Lung (tissue), 12 donors: ENCODE data around the gene CPT1A. TPM values are rescaled to one million over a fixed set of nuclear protein-coding genes. Genes with fewer than 3 reads are reported as not detected.

Experiments used
- ATAC-seq: fragments of 200-7000 bp; cut with Tn5 transposase; one replicate; pipeline ENCODE4 v1.9.1; 2020; ENCODE audit warnings: moderate number of reproducible peaks; ENCODE audit not compliant: insufficient read depth, low FRiP score
- DNase-seq, 3 donors: peaks; one replicate each; pipeline ENCODE4 v3.0.0-alpha.2; 2013 to 2017
- H3K27ac ChIP-seq, 2 donors: one replicate each; pipeline ENCODE4 v1.5.1; 2013; ENCODE audit warnings: mild to moderate bottlenecking in 2 of 2, moderate library complexity in 2 of 2, control low read depth in 1 of 2, inconsistent platforms in 1 of 2, low read depth in 1 of 2, low read length in 1 of 2
- H3K27me3 ChIP-seq, 3 donors: one replicate each; pipeline ENCODE4 v1.5.1; 2013; ENCODE audit warnings: low read length in 2 of 3; ENCODE audit not compliant: control insufficient read depth in 3 of 3, insufficient read depth in 3 of 3
- H3K36me3 ChIP-seq, 4 donors: one replicate each; pipeline ENCODE4 v1.5.1; 2013; ENCODE audit warnings: low read length in 4 of 4, mild to moderate bottlenecking in 1 of 4, moderate library complexity in 1 of 4; ENCODE audit not compliant: control insufficient read depth in 4 of 4, insufficient read depth in 4 of 4
- H3K4me1 ChIP-seq, 5 donors: one replicate each; pipeline ENCODE4 v1.5.1; 2013; ENCODE audit warnings: low read length in 5 of 5, mild to moderate bottlenecking in 2 of 5, moderate library complexity in 1 of 5; ENCODE audit not compliant: control insufficient read depth in 5 of 5, insufficient read depth in 5 of 5
- H3K4me3 ChIP-seq: one replicate; pipeline ENCODE4 v1.5.1; 2013; ENCODE audit warnings: mild to moderate bottlenecking, control low read depth, moderate library complexity
- H3K9ac ChIP-seq, 2 donors: one replicate each; pipeline ENCODE4 v1.5.1; 2013; ENCODE audit warnings: low read length in 2 of 2, control low read depth in 1 of 2; ENCODE audit not compliant: insufficient read depth in 1 of 2
- H3K9me3 ChIP-seq, 4 donors: one replicate each; pipeline ENCODE4 v1.5.1; 2013; ENCODE audit warnings: low read length in 3 of 4, mild to moderate bottlenecking in 1 of 4, moderate library complexity in 1 of 4; ENCODE audit not compliant: control insufficient read depth in 4 of 4, insufficient read depth in 3 of 4
- CTCF ChIP-seq: IDR thresholded peaks from 2 replicates; pipeline ENCODE4 v1.5.1; 2012; ENCODE audit warnings: mild to moderate bottlenecking; ENCODE audit errors: control extremely low read depth, extremely low read depth
- WGBS, 2 donors: extraction: QIAGEN DNeasy Blood & Tissue Kit; methylation state at CpG; one replicate each; pipeline ENCODE4 v1.1.7; 2013; 5-methylcytosine and 5-hydroxymethylcytosine counted together
- polyA plus RNA-seq, 2 donors: library from polyadenylated mRNA; stranded (reverse); fragments of 200-250 nt; gene quantifications; one replicate each; pipeline ENCODE4 v1.2.1, GENCODE V29; 2013
- total RNA-seq, 2 donors: library from RNA; depleted of rRNA in 1 of 2; stranded (reverse); fragments of >200 nt in 1 of 2; gene quantifications; one replicate each; pipeline ENCODE4 v1.2.1, GENCODE V29; 2014 to 2021
- donor health status: control.
- donor health status: control.
- donor health status: Bipolar disorder and iron deficiency.
- donor health status: healthy.
- donor health status: DM: yes; HTN: yes; CAD: no.

Gene CPT1A
- total and polyA plus RNA-seq, 4 donors = 17.0 to 51.7 (median 18.4) TPM

GRCh38 chr11:68837583-68838571 is 3.8 kb downstream of the CPT1A start:
- no peak for ATAC-seq
- Histone ChIP-seq H3K9me3 (no peaks in the 10 kb centered on the region), H3K9ac (peak overlapping the region in 1 of 2 donors; percentile 46), H3K4me3 (no peak overlapping the region), H3K4me1 (peaks cover 9 to 40% (median 22%) of the 10 kb centered on the region in 5 donors), H3K36me3 (peaks cover 0 to 3% (median 0%) of the 10 kb centered on the region in 4 donors), H3K27ac (peak overlapping the region in 1 of 2 donors; percentile 76), H3K27me3 (peaks cover 0 to 4% (median 0%) of the 10 kb centered on the region in 3 donors)
- no peak for TF ChIP-seq CTCF
- 56 to 61% methylated on average over 17 of the region's 17 CpGs for WGBS, 2 donors
- no peak for DNase-seq

GRCh38 chr11:68835749-68836148 is 6.0 kb downstream of the CPT1A start:
- TF ChIP-seq CTCF = no peak
- ATAC-seq (no peak), DNase-seq (no peak)
- H3K9ac ChIP-seq = no peak overlapping the region
- peaks cover 0 to 4% (median 0%) of the 10 kb centered on the region in 4 donors for H3K36me3 ChIP-seq
- 88 to 91% methylated on average over 4 of the region's 4 CpGs for WGBS, 2 donors
- no peak overlapping the region for H3K4me3 ChIP-seq
- no peak overlapping the region for H3K27ac ChIP-seq
- peaks cover 13 to 38% (median 21%) of the 10 kb centered on the region in 5 donors for H3K4me1 ChIP-seq
- H3K27me3 ChIP-seq = no peaks in the 10 kb centered on the region
- H3K9me3 ChIP-seq = no peaks in the 10 kb centered on the region

GRCh38 chr11:68835328-68835727 is 6.4 kb downstream of the CPT1A start:
- H3K4me1 ChIP-seq = peaks cover 13 to 35% (median 21%) of the 10 kb centered on the region in 5 donors
- no peak for TF ChIP-seq CTCF
- 71 to 74% methylated on average over 5 of the region's 5 CpGs for WGBS, 2 donors
- no peak overlapping the region for H3K9ac ChIP-seq
- H3K27me3 ChIP-seq = no peaks in the 10 kb centered on the region
- no peaks in the 10 kb centered on the region for H3K9me3 ChIP-seq
- no peak for ATAC-seq
- H3K4me3 ChIP-seq = no peak overlapping the region
- peaks cover 0 to 4% (median 0%) of the 10 kb centered on the region in 4 donors for H3K36me3 ChIP-seq
- no peak overlapping the region for H3K27ac ChIP-seq
- DNase-seq = no peak
